ENCODE data around the gene NTN1.

DNA sequence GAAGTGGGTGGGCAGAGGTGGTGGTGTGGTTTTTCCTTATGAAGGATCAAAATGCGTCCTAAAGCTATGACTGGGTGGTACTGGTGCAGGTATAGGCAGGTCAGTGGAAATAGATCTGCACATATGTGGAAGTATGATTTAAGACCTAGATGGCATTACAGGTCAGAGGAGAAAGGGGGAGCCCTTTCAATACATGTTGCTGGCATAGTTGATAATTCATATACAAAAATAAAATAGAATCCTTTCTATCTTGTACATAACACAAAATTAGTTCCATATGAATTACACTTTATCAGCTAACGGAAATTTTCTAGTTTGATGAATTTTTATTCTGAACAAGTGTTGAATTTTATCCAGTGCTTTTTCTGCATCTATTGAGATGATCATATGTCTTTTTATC is 35.0 kb upstream of the NTN1 start:
- TF ChIP-seq POLR2AphosphoS5 (IDR thresholded peaks at IDR 0.05; ENCODE audit: borderline replicate concordance, low read depth, low read length) (no peak), EZH2 (IDR thresholded peaks at IDR 0.05) (no peak), FOXP2 (optimal IDR thresholded peaks at IDR 0.05; ENCODE audit: control extremely low read depth, extremely low read length, insufficient read depth) (no peak)
